Smooth muscle cell (in vitro differentiated cells): ENCODE measurements around the gene IL1RAP. TPM values are rescaled to one million over a fixed set of nuclear protein-coding genes. Genes with fewer than 3 reads are reported as not detected.

Experiments used
- DNase-seq: peaks from one replicate; lab custom pipeline; 2025; ENCODE audit not compliant: unreplicated experiment; lab: John Stamatoyannopoulos, UW
- H2AFZ ChIP-seq: fragments of 200-600 bp; sonication (generic); 2 replicates; pipeline ENCODE4 v1.6.0; 2016; ENCODE audit warnings: antibody characterized with exemption, low read depth, mild to moderate bottlenecking
- H3F3A ChIP-seq: fragments of 200-600 bp; sonication (generic); 2 replicates; pipeline ENCODE4 v1.6.0; 2017; ENCODE audit warnings: antibody characterized with exemption, low read depth
- H3K27ac ChIP-seq: fragments of 200-600 bp; sonication (generic); 2 replicates; pipeline ENCODE4 v1.5.1; 2016; ENCODE audit warnings: low read depth, mild to moderate bottlenecking
- H3K27me3 ChIP-seq: fragments of 200-600 bp; sonication (generic); 2 replicates; pipeline ENCODE4 v1.6.1; 2016; ENCODE audit warnings: low read depth, mild to moderate bottlenecking
- H3K36me3 ChIP-seq: fragments of 200-600 bp; sonication (generic); 2 replicates; pipeline ENCODE4 v1.5.1; 2016; ENCODE audit warnings: low read depth
- H3K4me1 ChIP-seq: fragments of 200-600 bp; sonication (generic); 2 replicates; pipeline ENCODE4 v1.5.1; 2016; ENCODE audit warnings: low read depth
- H3K4me2 ChIP-seq: fragments of 200-600 bp; sonication (generic); 2 replicates; pipeline ENCODE4 v1.6.0; 2016; ENCODE audit warnings: mild to moderate bottlenecking
- H3K4me3 ChIP-seq: fragments of 200-600 bp; sonication (generic); 2 replicates; pipeline ENCODE4 v1.5.1; 2016; ENCODE audit warnings: mild to moderate bottlenecking
- H3K79me2 ChIP-seq: fragments of 200-600 bp; sonication (generic); 2 replicates; pipeline ENCODE4 v1.6.0; 2016; ENCODE audit warnings: low read depth, mild to moderate bottlenecking
- H3K9ac ChIP-seq: fragments of 200-600 bp; sonication (generic); 2 replicates; pipeline ENCODE4 v1.6.0; 2016; ENCODE audit warnings: low read depth
- H3K9me3 ChIP-seq: fragments of 200-600 bp; sonication (generic); replicated peaks from 2 replicates; pipeline ENCODE4 v1.5.1; 2016; ENCODE audit warnings: low read depth
- H4K20me1 ChIP-seq: fragments of 200-600 bp; sonication (generic); 2 replicates; pipeline ENCODE4 v1.6.0; 2016; ENCODE audit warnings: low read depth
- WGBS: methylation state at CpG from one replicate; pipeline ENCODE4 v1.1.7; 2016; ENCODE audit warnings: low lambda C conversion rate; 5-methylcytosine and 5-hydroxymethylcytosine counted together
- polyA plus RNA-seq: library from polyadenylated mRNA; unstranded; fragments of >200 nt; fragmentation: Nextera tagmentation; extraction: Ambion mirVana; gene quantifications from 2 replicates; pipeline ENCODE4 v1.2.1, GENCODE V29; 2016
- total RNA-seq: library from RNA; depleted of rRNA; stranded (reverse); fragments of >200 nt; gene quantifications from 2 replicates; pipeline ENCODE4 v1.2.3, GENCODE V29; 2014
- TF ChIP-seq, protein P1 (sequence below): fragments of 200-600 bp; sonication (generic); IDR thresholded peaks from 2 replicates; pipeline ENCODE4 v1.5.1; 2017; ENCODE audit warnings: borderline replicate concordance, mild to moderate bottlenecking, antibody characterized with exemption; ENCODE audit not compliant: insufficient read depth, poor library complexity, severe bottlenecking

Gene IL1RAP
- total and polyA plus RNA-seq, 2 experiments from 2014 or later, result 13.5 to 49.1 TPM

DNA sequence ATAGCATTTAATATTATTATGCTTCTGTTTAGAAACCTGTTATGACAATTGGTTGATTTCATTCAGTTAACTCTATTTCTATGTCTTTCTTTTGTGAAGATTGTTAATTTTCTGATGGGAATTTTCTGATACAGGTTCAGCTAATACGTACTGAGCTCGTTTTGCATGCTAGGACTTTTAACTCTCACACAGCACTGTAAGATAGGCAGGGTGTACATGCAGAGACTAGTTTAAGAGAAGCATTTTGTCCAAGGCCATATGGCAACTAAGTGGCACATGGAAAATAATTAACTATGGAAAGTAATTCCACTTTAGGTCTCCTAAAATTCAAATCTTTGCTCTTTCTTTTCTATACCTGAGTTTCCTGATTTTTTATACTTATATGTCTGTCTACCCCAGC lies 81.9 kb downstream of the IL1RAP start:
- no peak overlapping the region for H3K4me2 ChIP-seq
- 85% methylated on average over 2 of the region's 2 CpGs for WGBS
- DNase-seq, result no peak
- no peaks in the 10 kb centered on the region for H3K9me3 ChIP-seq
- H3K27ac ChIP-seq, result no peak overlapping the region
- no peaks in the 10 kb centered on the region for H3K36me3 ChIP-seq
- H3K4me1 ChIP-seq, result no peaks in the 10 kb centered on the region
- no peaks in the 10 kb centered on the region for H3K79me2 ChIP-seq
- H3F3A ChIP-seq, result no peaks in the 10 kb centered on the region
- no peaks in the 10 kb centered on the region for H3K27me3 ChIP-seq
- no peak overlapping the region for H2AFZ ChIP-seq
- TF ChIP-seq, protein P1, sequence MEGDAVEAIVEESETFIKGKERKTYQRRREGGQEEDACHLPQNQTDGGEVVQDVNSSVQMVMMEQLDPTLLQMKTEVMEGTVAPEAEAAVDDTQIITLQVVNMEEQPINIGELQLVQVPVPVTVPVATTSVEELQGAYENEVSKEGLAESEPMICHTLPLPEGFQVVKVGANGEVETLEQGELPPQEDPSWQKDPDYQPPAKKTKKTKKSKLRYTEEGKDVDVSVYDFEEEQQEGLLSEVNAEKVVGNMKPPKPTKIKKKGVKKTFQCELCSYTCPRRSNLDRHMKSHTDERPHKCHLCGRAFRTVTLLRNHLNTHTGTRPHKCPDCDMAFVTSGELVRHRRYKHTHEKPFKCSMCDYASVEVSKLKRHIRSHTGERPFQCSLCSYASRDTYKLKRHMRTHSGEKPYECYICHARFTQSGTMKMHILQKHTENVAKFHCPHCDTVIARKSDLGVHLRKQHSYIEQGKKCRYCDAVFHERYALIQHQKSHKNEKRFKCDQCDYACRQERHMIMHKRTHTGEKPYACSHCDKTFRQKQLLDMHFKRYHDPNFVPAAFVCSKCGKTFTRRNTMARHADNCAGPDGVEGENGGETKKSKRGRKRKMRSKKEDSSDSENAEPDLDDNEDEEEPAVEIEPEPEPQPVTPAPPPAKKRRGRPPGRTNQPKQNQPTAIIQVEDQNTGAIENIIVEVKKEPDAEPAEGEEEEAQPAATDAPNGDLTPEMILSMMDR, result no peak
- no peak overlapping the region for H3K4me3 ChIP-seq
- H4K20me1 ChIP-seq, result no peaks in the 10 kb centered on the region
- H3K9ac ChIP-seq, result no peak overlapping the region

DNA sequence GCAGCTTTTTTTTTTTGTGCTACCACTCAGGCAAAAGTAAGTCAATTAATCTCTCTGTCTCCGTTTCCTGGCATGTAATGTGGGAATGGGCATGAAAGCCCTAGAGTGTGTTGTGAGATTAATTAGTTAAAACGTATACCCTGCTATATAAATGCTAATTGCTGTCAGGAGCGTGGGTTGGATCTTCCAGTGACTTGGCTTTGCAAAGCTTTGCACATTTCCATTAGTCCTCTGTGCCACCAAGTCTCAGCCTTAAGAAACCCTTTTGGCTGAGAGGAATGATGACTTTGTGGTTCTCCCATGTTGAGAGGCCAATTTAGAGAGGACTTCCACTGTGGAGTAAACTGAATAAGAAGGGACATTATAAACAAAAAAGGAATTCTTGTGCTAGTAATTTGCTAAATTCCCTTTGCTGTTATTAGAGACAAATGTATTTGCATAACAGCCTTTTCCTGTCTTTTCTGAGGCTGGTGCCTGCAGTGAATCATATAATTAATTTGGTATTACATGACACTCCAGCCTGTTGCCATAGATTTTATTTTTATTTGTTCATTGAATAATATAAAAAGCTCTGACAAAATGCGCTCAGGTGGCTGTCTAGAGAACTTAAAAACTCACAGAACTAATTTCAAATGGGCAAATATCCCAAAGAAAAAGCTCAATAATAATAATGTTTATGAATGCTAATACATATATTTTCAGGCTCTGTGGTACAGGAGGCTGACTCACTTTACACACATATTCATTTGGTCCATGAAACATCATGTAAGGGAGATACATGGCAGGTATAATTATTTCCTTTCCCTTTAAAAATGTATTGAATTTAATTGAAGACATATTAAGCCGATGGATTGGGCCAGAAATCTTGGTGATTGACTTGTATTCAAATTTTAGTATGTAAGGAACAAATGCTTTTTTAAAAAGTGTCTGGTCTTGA lies 82.7 kb downstream of the IL1RAP start:
- no peak overlapping the region for H3K9ac ChIP-seq
- WGBS, result 70% methylated on average over 5 of the region's 5 CpGs
- TF ChIP-seq, protein P1, result no peak
- H3K4me3 ChIP-seq, result no peak overlapping the region
- DNase-seq, result no peak
- peak overlapping the region; percentile 11 for H3K27ac ChIP-seq
- no peaks in the 10 kb centered on the region for H3K79me2 ChIP-seq
- H3K9me3 ChIP-seq, result no peaks in the 10 kb centered on the region
- no peak overlapping the region for H2AFZ ChIP-seq
- no peaks in the 10 kb centered on the region for H4K20me1 ChIP-seq
- no peaks in the 10 kb centered on the region for H3K36me3 ChIP-seq
- H3K4me2 ChIP-seq, result no peak overlapping the region
- no peaks in the 10 kb centered on the region for H3K4me1 ChIP-seq
- no peaks in the 10 kb centered on the region for H3F3A ChIP-seq
- H3K27me3 ChIP-seq, result no peaks in the 10 kb centered on the region

GRCh38 chr3:190597291-190597690 lies 83.4 kb downstream of the IL1RAP start:
- no peak overlapping the region for H3K4me2 ChIP-seq
- no peak overlapping the region for H3K9ac ChIP-seq
- H3K79me2 ChIP-seq, result no peaks in the 10 kb centered on the region
- no peaks in the 10 kb centered on the region for H3F3A ChIP-seq
- H2AFZ ChIP-seq, result no peak overlapping the region
- no peak overlapping the region for H3K4me3 ChIP-seq
- no peaks in the 10 kb centered on the region for H3K4me1 ChIP-seq
- TF ChIP-seq, protein P1, result no peak
- no peaks in the 10 kb centered on the region for H4K20me1 ChIP-seq
- H3K9me3 ChIP-seq, result no peaks in the 10 kb centered on the region
- no peaks in the 10 kb centered on the region for H3K36me3 ChIP-seq
- 84% methylated on average over 1 of the region's 1 CpG for WGBS
- peak overlapping the region; percentile 11 for H3K27ac ChIP-seq
- H3K27me3 ChIP-seq, result no peaks in the 10 kb centered on the region
- DNase-seq, result no peak

DNA sequence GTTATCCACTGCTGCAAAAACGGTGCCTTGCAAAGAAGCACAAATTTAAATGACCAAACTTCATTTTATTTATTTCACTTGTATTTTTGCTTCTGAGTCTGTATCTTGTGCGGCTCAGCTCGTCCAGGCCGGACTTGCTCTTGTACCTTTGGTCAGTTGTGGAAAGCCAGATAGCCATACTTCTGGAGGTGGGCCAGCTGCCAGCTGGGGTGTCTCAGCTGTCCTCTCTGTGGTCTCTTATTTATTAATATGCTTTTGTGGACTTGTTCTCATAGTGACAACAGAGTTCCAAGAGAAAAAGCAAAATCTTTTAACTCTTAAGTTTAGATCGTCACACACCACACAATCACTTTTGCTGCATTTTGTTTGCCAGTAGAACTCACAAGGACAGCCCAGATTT lies 87.7 kb downstream of the IL1RAP start:
- H3K79me2 ChIP-seq, result no peaks in the 10 kb centered on the region
- 94% methylated on average over 5 of the region's 5 CpGs for WGBS
- no peaks in the 10 kb centered on the region for H3K4me1 ChIP-seq
- H3K27ac ChIP-seq, result no peak overlapping the region
- H3K4me3 ChIP-seq, result no peak overlapping the region
- no peak overlapping the region for H3K9ac ChIP-seq
- H3K36me3 ChIP-seq, result peaks cover 15% of the 10 kb centered on the region
- no peaks in the 10 kb centered on the region for H3F3A ChIP-seq
- DNase-seq, result no peak
- H3K4me2 ChIP-seq, result no peak overlapping the region
- H2AFZ ChIP-seq, result no peak overlapping the region
- no peaks in the 10 kb centered on the region for H3K27me3 ChIP-seq
- no peaks in the 10 kb centered on the region for H4K20me1 ChIP-seq
- no peaks in the 10 kb centered on the region for H3K9me3 ChIP-seq
- TF ChIP-seq, protein P1, result no peak
